BLaER1 treated with 17β-estradiol and CSF1 and Interleukin-3, amounts not matched to agents 10 nM and 100 nM (cell line): ENCODE measurements around the gene INPP5F.
A peak's percentile ranks its signal among the peaks of the same experiment; 100 is the strongest.

ENCODE experiments used
- H3K27ac ChIP-seq, 11 experiments: shearing (Covaris generic); formaldehyde crosslinking; 2 replicates each; pipeline ENCODE4 v1.8.1; 2022
- H3K27me3 ChIP-seq, 11 experiments: shearing (Covaris generic); formaldehyde crosslinking; 2 replicates each; pipeline ENCODE4 v1.8.1; 2022
- H3K36me3 ChIP-seq, 11 experiments: shearing (Covaris generic); formaldehyde crosslinking; 2 replicates each; pipeline ENCODE4 v1.8.1; 2022
- H3K4me1 ChIP-seq, 10 experiments: shearing (Covaris generic); formaldehyde crosslinking; 2 replicates each; pipeline ENCODE4 v1.8.1; 2022
- H3K4me2 ChIP-seq, 11 experiments: shearing (Covaris generic); formaldehyde crosslinking; 2 replicates each; pipeline ENCODE4 v1.8.1; 2022
- H3K4me3 ChIP-seq, 10 experiments: shearing (Covaris generic); formaldehyde crosslinking; 2 replicates each; pipeline ENCODE4 v1.8.1; 2022
- H3K9ac ChIP-seq, 11 experiments: shearing (Covaris generic); formaldehyde crosslinking; 2 replicates each; pipeline ENCODE4 v1.8.1; 2022
- H3K9me3 ChIP-seq, 11 experiments: shearing (Covaris generic); formaldehyde crosslinking; replicated peaks in 1 of 11; 2 replicates each; pipeline ENCODE4 v1.8.1; 2022
- H4K20me1 ChIP-seq, 11 experiments: shearing (Covaris generic); formaldehyde crosslinking; 2 replicates each; pipeline ENCODE4 v1.8.1; 2022
- Cebpa-rat ChIP-seq, 11 experiments: shearing (Covaris generic); IDR thresholded peaks; 2 replicates each; pipeline ENCODE4 v1.8.1; 2022

Gene INPP5F

DNA sequence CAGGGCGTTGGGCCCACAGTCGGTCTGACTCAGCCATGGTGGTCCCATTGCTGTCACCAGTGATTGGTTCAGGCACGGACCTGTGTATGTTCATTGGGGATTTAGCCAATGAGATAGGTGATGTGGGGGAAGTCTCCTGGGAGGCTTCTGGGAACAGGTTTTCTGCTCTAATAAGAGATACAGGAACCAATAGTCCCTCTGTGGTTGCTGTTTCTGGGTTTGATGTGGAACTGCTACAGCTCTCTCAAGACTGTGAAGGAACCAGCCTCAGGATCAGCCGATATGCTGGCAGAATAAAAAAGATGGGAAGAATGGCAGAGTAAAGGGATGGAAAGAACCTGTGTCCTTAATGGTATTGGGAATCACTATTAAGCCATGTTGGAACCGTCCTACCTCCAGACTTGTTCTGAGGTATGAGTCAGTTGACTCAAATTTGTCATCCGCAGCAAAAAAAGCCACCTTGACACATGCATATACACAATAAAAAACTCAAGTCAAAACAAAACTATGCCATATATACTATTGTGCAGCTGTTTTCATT is 76.2 kb downstream of the INPP5F start:
- H3K4me3 ChIP-seq = no peak overlapping the region
- no peak overlapping the region for H3K9ac ChIP-seq
- peaks cover 30 to 72% (median 48%) of the 10 kb centered on the region in 11 experiments for H3K36me3 ChIP-seq
- H3K27me3 ChIP-seq = no peaks in the 10 kb centered on the region
- no peak overlapping the region for H3K27ac ChIP-seq
- no peaks in the 10 kb centered on the region for H4K20me1 ChIP-seq
- no peaks in the 10 kb centered on the region for H3K9me3 ChIP-seq
- peaks cover 0 to 21% (median 13%) of the 10 kb centered on the region in 10 experiments; a peak in 14 of 20 replicates for H3K4me1 ChIP-seq
- TF ChIP-seq Cebpa-rat (IDR thresholded peaks at IDR 0.05) = no peak
- H3K4me2 ChIP-seq = peak overlapping the region in 3 of 11 experiments; percentile 10 to 35 (median 14); a peak in 5 of 22 replicates

DNA sequence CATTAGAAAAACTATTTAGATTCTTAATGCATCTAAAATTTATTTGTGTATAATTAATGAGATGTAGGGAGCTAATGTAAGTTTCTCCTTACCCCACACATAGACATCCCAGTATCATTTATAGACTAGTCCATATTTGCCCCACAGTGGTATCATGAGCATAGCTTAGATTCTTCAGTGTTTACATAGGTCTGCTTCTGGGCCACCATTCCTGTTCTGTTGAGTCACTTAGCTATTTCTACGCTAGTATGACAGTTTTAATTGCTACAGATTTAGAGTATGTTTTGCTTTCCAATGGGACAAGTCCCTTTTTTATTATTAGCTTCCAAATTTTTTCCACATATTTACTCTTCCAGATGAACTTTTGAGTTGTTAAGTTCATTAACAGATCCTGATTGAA is 77.4 kb downstream of the INPP5F start:
- no peaks in the 10 kb centered on the region for H3K27me3 ChIP-seq
- H3K4me2 ChIP-seq = no peak overlapping the region
- no peaks in the 10 kb centered on the region for H3K9me3 ChIP-seq
- H3K27ac ChIP-seq = no peak overlapping the region
- peaks cover 0 to 33% (median 25%) of the 10 kb centered on the region in 10 experiments; a peak in 18 of 20 replicates for H3K4me1 ChIP-seq
- peaks cover 24 to 78% (median 43%) of the 10 kb centered on the region in 11 experiments; a peak in 21 of 22 replicates for H3K36me3 ChIP-seq
- H3K9ac ChIP-seq = no peak overlapping the region
- no peak overlapping the region for H3K4me3 ChIP-seq
- no peaks in the 10 kb centered on the region for H4K20me1 ChIP-seq
- TF ChIP-seq Cebpa-rat (IDR thresholded peaks at IDR 0.05) = no peak

DNA sequence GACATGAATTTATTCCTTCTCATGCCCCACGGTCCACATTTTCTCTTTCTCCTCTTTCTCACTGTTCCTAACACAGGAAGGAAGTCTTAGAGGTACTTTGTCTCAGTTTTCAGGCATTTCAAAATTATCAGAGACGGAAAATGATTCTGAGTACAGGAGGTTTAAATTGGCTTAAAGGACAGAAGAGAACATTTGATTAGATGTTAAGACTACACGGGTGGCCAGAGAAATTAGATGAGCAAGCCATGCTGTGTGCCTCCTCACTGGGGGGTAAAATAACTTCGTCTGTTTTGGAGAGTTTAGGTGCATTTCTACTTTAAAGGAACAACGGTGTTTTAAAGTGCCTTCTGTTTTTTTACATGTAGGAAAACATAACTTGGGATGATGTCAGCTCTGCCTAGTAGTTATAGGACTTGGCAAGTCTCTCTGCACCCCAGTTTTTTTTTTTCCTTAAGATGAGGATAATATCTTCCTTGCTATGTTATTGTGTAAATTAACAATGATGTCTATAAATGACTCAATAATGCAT is 79.9 kb downstream of the INPP5F start:
- no peak overlapping the region for H3K9ac ChIP-seq
- no peaks in the 10 kb centered on the region for H3K9me3 ChIP-seq
- peaks cover 0 to 53% (median 44%) of the 10 kb centered on the region in 10 experiments; a peak in 18 of 20 replicates for H3K4me1 ChIP-seq
- TF ChIP-seq Cebpa-rat (IDR thresholded peaks at IDR 0.05) = no peak
- peaks cover 17 to 68% (median 33%) of the 10 kb centered on the region in 11 experiments; a peak in 21 of 22 replicates for H3K36me3 ChIP-seq
- no peaks in the 10 kb centered on the region for H4K20me1 ChIP-seq
- peak overlapping the region in 3 of 11 experiments; percentile 2 to 31 (median 7); a peak in 1 of 22 replicates for H3K27ac ChIP-seq
- no peak overlapping the region for H3K4me3 ChIP-seq
- H3K27me3 ChIP-seq = no peaks in the 10 kb centered on the region
- H3K4me2 ChIP-seq = 0 out of 22 replicates have a peak overlapping the region, but pooled peaks of 1 of the 11 experiments have one; percentile 21

DNA sequence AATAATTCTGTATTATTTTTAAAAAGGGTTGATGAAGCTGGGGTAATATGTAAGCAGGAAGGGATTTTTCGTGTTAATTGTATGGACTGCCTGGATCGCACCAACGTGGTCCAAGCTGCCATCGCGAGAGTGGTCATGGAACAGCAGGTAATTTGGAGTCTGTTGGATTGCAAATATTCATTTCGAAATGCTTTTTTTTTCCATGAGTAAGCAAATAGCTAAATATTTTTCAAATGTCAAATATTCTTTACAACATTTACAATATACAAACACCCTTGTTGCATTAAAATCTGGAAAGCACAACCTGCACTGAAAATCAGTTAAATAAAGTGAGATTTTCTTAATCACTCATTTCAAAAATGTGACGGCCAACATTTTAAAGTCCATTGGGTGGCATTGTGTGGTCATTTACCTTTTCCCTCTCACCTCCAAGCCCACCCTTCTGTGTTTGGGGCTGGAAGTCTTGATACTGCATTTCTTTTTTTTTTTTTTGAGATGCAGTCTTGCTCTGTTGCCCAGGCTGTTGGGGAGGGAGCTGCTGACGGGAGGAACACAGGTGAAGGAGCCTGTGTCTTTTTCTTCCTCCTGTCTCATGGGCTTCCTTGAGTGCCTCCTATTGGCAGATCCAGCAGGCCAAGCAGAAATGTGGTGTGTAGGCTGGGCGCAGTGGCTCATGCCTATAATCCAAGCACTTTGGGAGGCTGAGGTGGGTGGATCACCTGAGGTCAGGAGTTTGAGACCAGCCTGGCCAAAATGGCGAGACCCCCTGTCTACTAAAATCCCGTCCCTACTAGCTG is 80.7 kb downstream of the INPP5F start:
- peak overlapping the region in 7 of 11 experiments; percentile 25 to 65 (median 51); a peak in 8 of 22 replicates for H3K4me2 ChIP-seq
- no peak overlapping the region for H3K4me3 ChIP-seq
- H3K27me3 ChIP-seq = no peaks in the 10 kb centered on the region
- no peaks in the 10 kb centered on the region for H3K9me3 ChIP-seq
- no peaks in the 10 kb centered on the region for H4K20me1 ChIP-seq
- peaks cover 17 to 61% (median 33%) of the 10 kb centered on the region in 11 experiments; a peak in 21 of 22 replicates for H3K36me3 ChIP-seq
- no peak for TF ChIP-seq Cebpa-rat (IDR thresholded peaks at IDR 0.05)
- H3K4me1 ChIP-seq = peaks cover under 1 to 58% (median 52%) of the 10 kb centered on the region in 10 experiments; a peak in 19 of 20 replicates
- H3K9ac ChIP-seq = no peak overlapping the region
- peak overlapping the region in 8 of 11 experiments; percentile 28 to 76 (median 60); a peak in 12 of 22 replicates for H3K27ac ChIP-seq

DNA sequence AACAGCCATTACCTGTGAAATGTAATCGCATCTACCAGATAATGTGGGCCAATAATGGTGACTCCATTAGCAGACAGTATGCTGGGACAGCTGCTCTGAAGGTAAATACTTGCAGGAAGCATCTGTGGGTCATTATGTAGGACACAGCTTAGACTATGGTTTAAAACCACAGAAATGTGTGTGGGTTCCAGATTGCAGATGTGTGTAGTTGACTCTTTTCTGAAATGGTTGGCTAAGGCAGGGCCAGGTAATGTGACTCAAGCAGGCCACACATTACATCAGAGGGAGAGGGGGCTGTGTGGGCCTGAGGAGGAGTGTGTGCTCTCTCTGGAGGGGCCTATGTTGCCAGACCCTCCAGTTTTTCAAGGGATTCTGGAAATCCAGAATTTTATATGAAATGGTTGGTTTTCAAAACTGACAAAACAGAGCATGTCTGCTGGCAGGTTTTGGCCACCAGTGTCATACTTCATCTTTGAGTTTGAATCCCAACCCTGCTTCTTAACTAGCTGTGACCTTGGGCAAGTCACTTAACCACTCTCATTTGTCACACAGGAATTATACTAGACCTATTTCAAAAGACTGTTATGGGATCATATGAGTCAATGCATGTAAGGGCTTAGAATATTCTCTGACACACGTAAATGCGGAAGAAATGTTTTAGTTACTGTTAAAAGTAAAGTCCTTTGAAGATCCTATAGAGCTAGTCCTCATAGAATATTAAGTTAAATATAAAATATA is 82.3 kb downstream of the INPP5F start:
- H3K9ac ChIP-seq = peak overlapping the region in 4 of 11 experiments; percentile 12 to 39 (median 26); a peak in 5 of 22 replicates
- peak overlapping the region in 8 of 11 experiments; percentile 33 to 76 (median 64); a peak in 15 of 22 replicates for H3K27ac ChIP-seq
- H3K4me3 ChIP-seq = no peak overlapping the region
- peak overlapping the region in 10 of 11 experiments; percentile 4 to 65 (median 51); a peak in 18 of 22 replicates for H3K4me2 ChIP-seq
- no peaks in the 10 kb centered on the region for H3K9me3 ChIP-seq
- peaks cover 22 to 62% (median 37%) of the 10 kb centered on the region in 11 experiments for H3K36me3 ChIP-seq
- no peaks in the 10 kb centered on the region for H3K27me3 ChIP-seq
- peak in 6 of 11 experiments; percentile 20 to 72 (median 59); a peak in 8 of 22 replicates for TF ChIP-seq Cebpa-rat (IDR thresholded peaks at IDR 0.05)
- no peaks in the 10 kb centered on the region for H4K20me1 ChIP-seq
- H3K4me1 ChIP-seq = peaks cover 7 to 67% (median 59%) of the 10 kb centered on the region in 10 experiments

DNA sequence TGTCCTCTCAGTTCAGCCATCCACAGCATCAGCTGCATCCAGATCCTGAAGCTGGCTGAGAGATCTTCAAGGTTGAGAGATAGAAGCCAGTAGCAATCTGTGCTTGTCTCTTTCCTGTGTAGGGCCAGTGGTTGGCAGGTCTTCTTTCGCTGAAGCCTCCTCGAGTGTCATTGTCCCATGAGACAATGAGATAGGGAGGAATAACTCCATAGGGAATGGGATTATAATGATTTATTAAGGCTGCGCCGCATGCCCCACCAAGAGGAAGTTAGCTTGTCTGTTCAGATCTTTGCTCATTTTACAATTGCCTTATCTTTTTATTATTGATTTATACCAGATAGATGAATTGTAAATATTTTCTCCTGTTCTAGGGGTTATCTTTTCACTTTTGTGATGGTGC is 85.3 kb downstream of the INPP5F start:
- Histone ChIP-seq H3K36me3 (peaks cover 29 to 68% (median 43%) of the 10 kb centered on the region in 11 experiments), H3K4me1 (peaks cover 16 to 89% (median 72%) of the 10 kb centered on the region in 10 experiments), H3K27me3 (no peaks in the 10 kb centered on the region), H3K9ac (no peak overlapping the region), H3K4me2 (peak overlapping the region in 6 of 11 experiments; percentile 32 to 64 (median 46); a peak in 11 of 22 replicates), H3K9me3 (0 out of 22 replicates have a peak, but pooled peaks cover 0 to 6% (median 0%) of the 10 kb centered on the region in 11 experiments), H4K20me1 (no peaks in the 10 kb centered on the region), H3K4me3 (no peak overlapping the region), H3K27ac (peak overlapping the region in 2 of 11 experiments; percentile 6 to 11; a peak in 3 of 22 replicates)
- no peak for TF ChIP-seq Cebpa-rat (IDR thresholded peaks at IDR 0.05)

DNA sequence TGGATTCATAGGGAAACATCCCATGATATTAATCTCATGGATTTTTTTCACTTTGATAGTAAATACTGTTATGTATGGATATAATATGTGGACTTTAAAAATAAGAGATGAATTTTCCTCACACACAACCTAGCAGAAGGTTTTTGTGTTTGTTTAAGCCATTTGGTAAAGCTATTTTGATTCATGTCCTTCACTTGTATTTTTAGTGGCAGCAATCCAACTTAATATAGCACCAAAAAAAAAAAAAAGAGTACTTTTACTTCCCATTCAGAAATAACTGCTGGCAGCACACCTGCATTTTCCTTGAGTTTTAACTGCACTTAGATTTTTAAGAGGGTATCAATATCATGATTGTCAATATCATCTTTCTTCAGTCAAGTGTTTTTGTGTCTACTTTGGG is 86.8 kb downstream of the INPP5F start:
- no peak for TF ChIP-seq Cebpa-rat (IDR thresholded peaks at IDR 0.05)
- peaks cover 28 to 63% (median 46%) of the 10 kb centered on the region in 11 experiments for H3K36me3 ChIP-seq

DNA sequence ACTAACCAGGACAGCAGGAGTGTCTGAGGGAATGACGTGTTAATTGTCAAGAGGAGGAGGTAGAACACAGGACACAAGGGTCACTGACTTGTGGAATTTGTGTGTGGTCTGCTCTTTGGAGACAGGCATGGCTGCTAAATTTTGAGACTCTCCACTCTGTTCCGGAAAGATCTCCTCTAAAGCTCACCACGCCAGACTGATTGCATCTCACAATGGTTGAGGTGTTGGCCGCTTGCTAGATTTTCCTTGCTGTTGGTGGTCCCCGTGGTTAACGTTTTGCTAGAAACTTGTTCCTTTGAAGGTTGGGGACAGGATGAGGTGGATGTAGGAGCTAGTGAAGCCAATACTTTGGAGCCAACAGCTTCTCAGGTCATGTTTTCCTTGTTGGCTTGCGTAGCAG is 89.8 kb downstream of the INPP5F start:
- peaks cover 41 to 65% (median 58%) of the 10 kb centered on the region in 11 experiments for H3K36me3 ChIP-seq
- H3K4me2 ChIP-seq = no peak overlapping the region
- TF ChIP-seq Cebpa-rat (IDR thresholded peaks at IDR 0.05) = no peak
- peaks cover 0 to 16% (median 7%) of the 10 kb centered on the region in 11 experiments; a peak in 8 of 22 replicates for H3K9me3 ChIP-seq
- no peaks in the 10 kb centered on the region for H3K27me3 ChIP-seq
- no peaks in the 10 kb centered on the region for H4K20me1 ChIP-seq
- peaks cover 16 to 57% (median 33%) of the 10 kb centered on the region in 10 experiments for H3K4me1 ChIP-seq
- no peak overlapping the region for H3K4me3 ChIP-seq
- H3K27ac ChIP-seq = no peak overlapping the region
- no peak overlapping the region for H3K9ac ChIP-seq

More for the DNA sequence above, 86.8 kb downstream of the INPP5F start:
- peaks cover 16 to 82% (median 58%) of the 10 kb centered on the region in 10 experiments for H3K4me1 ChIP-seq
- no peaks in the 10 kb centered on the region for H3K27me3 ChIP-seq
- peak overlapping the region in 4 of 11 experiments; percentile 14 to 64 (median 52); a peak in 5 of 22 replicates for H3K4me2 ChIP-seq
- no peak overlapping the region for H3K27ac ChIP-seq
- H3K4me3 ChIP-seq = no peak overlapping the region
- no peaks in the 10 kb centered on the region for H4K20me1 ChIP-seq
- no peak overlapping the region for H3K9ac ChIP-seq
- H3K9me3 ChIP-seq = 0 out of 22 replicates have a peak, but pooled peaks cover 0 to 6% (median 0%) of the 10 kb centered on the region in 11 experiments
